ENCODE data around the gene AKT1.

DNA sequence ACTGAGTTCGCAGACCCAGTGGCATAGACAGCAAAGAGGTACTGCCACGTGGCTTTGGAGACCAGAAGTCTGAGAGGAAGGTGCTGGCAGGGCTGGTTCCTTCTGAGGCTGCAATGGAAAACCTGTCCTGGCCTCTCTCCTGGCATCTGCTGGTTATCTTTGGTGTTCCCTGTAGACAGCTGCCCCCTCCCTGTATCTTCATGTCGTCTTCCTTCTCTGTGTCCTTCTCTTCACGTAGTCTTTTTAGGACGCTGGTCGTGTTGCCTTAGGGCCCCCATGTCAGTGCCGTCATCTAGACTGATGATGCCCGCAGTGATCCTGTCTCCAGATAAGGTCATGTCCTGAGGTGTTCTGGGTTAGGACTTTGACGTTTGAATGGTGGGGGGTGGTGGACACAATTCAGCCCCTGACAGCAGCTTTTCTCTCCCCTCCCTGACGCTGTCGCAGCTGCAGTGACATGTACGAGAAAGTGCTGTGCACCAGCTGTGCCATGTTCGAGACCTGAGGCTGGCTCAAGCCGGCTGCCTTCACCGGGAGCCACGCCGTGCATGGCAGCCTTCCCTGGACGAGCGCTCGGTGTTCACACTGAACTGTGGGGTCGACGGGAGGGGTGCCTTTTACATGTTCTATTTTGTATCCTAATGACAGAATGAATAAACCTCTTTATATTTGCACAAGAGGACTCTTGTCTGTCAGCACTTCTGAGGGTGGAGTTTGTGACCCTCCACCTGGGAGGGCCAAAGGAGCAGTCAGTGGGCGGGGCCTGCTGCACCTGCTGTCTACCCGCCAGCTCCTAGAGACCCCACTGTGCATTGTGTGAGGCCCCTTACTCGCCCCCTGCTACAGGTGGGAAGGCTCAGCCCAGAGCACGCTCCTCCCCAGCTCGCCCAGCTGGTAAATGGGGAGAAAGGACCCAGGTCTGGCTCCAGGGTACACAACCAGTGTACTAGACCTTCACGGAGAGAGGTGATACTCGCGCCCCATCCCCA is 36.3 kb downstream of the AKT1 start:
- TF ChIP-seq, protein P1, sequence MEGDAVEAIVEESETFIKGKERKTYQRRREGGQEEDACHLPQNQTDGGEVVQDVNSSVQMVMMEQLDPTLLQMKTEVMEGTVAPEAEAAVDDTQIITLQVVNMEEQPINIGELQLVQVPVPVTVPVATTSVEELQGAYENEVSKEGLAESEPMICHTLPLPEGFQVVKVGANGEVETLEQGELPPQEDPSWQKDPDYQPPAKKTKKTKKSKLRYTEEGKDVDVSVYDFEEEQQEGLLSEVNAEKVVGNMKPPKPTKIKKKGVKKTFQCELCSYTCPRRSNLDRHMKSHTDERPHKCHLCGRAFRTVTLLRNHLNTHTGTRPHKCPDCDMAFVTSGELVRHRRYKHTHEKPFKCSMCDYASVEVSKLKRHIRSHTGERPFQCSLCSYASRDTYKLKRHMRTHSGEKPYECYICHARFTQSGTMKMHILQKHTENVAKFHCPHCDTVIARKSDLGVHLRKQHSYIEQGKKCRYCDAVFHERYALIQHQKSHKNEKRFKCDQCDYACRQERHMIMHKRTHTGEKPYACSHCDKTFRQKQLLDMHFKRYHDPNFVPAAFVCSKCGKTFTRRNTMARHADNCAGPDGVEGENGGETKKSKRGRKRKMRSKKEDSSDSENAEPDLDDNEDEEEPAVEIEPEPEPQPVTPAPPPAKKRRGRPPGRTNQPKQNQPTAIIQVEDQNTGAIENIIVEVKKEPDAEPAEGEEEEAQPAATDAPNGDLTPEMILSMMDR (IDR thresholded peaks at IDR 0.05): no peak
- TF ChIP-seq POLR2A (IDR thresholded peaks at IDR 0.05; ENCODE audit: low read length) (no peak), EHF (CRISPR knock-in tag; IDR thresholded peaks at IDR 0.05) (no peak), BHLHE40 (IDR thresholded peaks at IDR 0.05; ENCODE audit: low read depth, low read length) (no peak), JUN (IDR thresholded peaks at IDR 0.05) (no peak), RFX5 (IDR thresholded peaks at IDR 0.05) (no peak), SREBF2 (IDR thresholded peaks at IDR 0.05) (no peak), PHF8 (IDR thresholded peaks at IDR 0.05; ENCODE audit: borderline replicate concordance, low read depth) (no peak), CHD2 (IDR thresholded peaks at IDR 0.05; ENCODE audit: low read length, partially characterized antibody) (no peak), ESRRA (IDR thresholded peaks at IDR 0.05; ENCODE audit: borderline replicate concordance, low read length) (no peak), ZFP36 (IDR thresholded peaks at IDR 0.05; ENCODE audit: borderline replicate concordance, partially characterized antibody) (no peak), JUNB (IDR thresholded peaks at IDR 0.05) (no peak)
- TF ChIP-seq, protein P2, sequence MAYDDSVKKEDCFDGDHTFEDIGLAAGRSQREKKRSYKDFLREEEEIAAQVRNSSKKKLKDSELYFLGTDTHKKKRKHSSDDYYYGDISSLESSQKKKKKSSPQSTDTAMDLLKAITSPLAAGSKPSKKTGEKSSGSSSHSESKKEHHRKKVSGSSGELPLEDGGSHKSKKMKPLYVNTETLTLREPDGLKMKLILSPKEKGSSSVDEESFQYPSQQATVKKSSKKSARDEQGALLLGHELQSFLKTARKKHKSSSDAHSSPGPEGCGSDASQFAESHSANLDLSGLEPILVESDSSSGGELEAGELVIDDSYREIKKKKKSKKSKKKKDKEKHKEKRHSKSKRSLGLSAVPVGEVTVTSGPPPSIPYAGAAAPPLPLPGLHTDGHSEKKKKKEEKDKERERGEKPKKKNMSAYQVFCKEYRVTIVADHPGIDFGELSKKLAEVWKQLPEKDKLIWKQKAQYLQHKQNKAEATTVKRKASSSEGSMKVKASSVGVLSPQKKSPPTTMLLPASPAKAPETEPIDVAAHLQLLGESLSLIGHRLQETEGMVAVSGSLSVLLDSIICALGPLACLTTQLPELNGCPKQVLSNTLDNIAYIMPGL (CRISPR knock-in tag; IDR thresholded peaks at IDR 0.05; ENCODE audit: borderline replicate concordance): no peak
- TF ChIP-seq, protein P3, sequence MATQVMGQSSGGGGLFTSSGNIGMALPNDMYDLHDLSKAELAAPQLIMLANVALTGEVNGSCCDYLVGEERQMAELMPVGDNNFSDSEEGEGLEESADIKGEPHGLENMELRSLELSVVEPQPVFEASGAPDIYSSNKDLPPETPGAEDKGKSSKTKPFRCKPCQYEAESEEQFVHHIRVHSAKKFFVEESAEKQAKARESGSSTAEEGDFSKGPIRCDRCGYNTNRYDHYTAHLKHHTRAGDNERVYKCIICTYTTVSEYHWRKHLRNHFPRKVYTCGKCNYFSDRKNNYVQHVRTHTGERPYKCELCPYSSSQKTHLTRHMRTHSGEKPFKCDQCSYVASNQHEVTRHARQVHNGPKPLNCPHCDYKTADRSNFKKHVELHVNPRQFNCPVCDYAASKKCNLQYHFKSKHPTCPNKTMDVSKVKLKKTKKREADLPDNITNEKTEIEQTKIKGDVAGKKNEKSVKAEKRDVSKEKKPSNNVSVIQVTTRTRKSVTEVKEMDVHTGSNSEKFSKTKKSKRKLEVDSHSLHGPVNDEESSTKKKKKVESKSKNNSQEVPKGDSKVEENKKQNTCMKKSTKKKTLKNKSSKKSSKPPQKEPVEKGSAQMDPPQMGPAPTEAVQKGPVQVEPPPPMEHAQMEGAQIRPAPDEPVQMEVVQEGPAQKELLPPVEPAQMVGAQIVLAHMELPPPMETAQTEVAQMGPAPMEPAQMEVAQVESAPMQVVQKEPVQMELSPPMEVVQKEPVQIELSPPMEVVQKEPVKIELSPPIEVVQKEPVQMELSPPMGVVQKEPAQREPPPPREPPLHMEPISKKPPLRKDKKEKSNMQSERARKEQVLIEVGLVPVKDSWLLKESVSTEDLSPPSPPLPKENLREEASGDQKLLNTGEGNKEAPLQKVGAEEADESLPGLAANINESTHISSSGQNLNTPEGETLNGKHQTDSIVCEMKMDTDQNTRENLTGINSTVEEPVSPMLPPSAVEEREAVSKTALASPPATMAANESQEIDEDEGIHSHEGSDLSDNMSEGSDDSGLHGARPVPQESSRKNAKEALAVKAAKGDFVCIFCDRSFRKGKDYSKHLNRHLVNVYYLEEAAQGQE (IDR thresholded peaks at IDR 0.05): no peak
